HG03196 (cell line): Measurements from ENCODE around the gene ARSI.
A peak's percentile ranks its signal among the peaks of the same experiment; 100 is the strongest.

Source experiments
- ATAC-seq: cut with Tn5 transposase; IDR thresholded peaks from one replicate; pipeline ENCODE4 v1.9.1; 2021; ENCODE audit not compliant: unreplicated experiment

The ARSI gene

GRCh38 chr5:150302301-150303069 is at the start of gene ARSI:
ARSI (minus strand) TSS chr5:150302905; CDS start chr5:150302373, 532 bp downstream.
- ATAC-seq, result no peak

- ATAC-seq, result peak; percentile 87
Observed at GRCh38 chr5:150350524-150351344, 48.0 kb upstream of the ARSI start.

GRCh38 chr5:150349681-150350275 is 47.1 kb upstream of the ARSI start:
- ATAC-seq, result no peak

- no peak for ATAC-seq
Observed at GRCh38 chr5:150347451-150347850, 44.7 kb upstream of the ARSI start.

GRCh38 chr5:150347003-150347402 is 44.3 kb upstream of the ARSI start:
- ATAC-seq, result no peak

GRCh38 chr5:150346592-150346991 is 43.9 kb upstream of the ARSI start:
- no peak for ATAC-seq

GRCh38 chr5:150345716-150346115 is 43.0 kb upstream of the ARSI start:
- ATAC-seq, result no peak

GRCh38 chr5:150343994-150344631 is 41.4 kb upstream of the ARSI start:
- no peak for ATAC-seq

- ATAC-seq, result no peak
Observed at GRCh38 chr5:150342583-150342982, 39.9 kb upstream of the ARSI start.

- ATAC-seq, result no peak
Observed at GRCh38 chr5:150341989-150342388, 39.3 kb upstream of the ARSI start.

- ATAC-seq, result no peak
Observed at GRCh38 chr5:150341331-150341730, 38.6 kb upstream of the ARSI start.

- no peak for ATAC-seq
Observed at GRCh38 chr5:150340614-150341255, 38.0 kb upstream of the ARSI start.

GRCh38 chr5:150339841-150340240 is 37.1 kb upstream of the ARSI start:
- ATAC-seq, result no peak

- ATAC-seq, result no peak
Observed at GRCh38 chr5:150339165-150339564, 36.5 kb upstream of the ARSI start.

GRCh38 chr5:150338546-150338945 is 35.8 kb upstream of the ARSI start:
- ATAC-seq, result no peak

- no peak for ATAC-seq
Observed at GRCh38 chr5:150335778-150336177, 33.1 kb upstream of the ARSI start.

GRCh38 chr5:150333400-150333799 is 30.7 kb upstream of the ARSI start:
- ATAC-seq, result no peak

GRCh38 chr5:150329881-150330876 is 27.5 kb upstream of the ARSI start:
- ATAC-seq, result no peak

GRCh38 chr5:150329038-150329437 is 26.3 kb upstream of the ARSI start:
- no peak for ATAC-seq

- ATAC-seq, result no peak
Observed at GRCh38 chr5:150328515-150328914, 25.8 kb upstream of the ARSI start.
